HL-60 (cell line): ENCODE results near the gene ADAMTS2.

Source experiments
- DNase-seq, 2 experiments: peaks; one replicate each; pipeline ENCODE4 v3.0.0-alpha.2; 2010 to 2020; ENCODE audit warnings: low read depth in 1 of 2, low spot score in 1 of 2
- H3K27ac ChIP-seq: fragments of 250-450 bp; sonication (Bioruptor Pico); replicated peaks from 2 replicates; pipeline ENCODE4 v1.5.1; 2020; ENCODE audit warnings: mild to moderate bottlenecking, moderate library complexity
- H3K27me3 ChIP-seq: fragments of 250-450 bp; sonication (Bioruptor Pico); 2 replicates; pipeline ENCODE4 v1.5.1; 2021; ENCODE audit warnings: mild to moderate bottlenecking, moderate library complexity; ENCODE audit not compliant: insufficient read depth, poor library complexity, severe bottlenecking
- H3K4me3 ChIP-seq: replicated peaks from 2 replicates; pipeline ENCODE4 v1.5.1; 2011; ENCODE audit warnings: mild to moderate bottlenecking, control low read depth, low read length; ENCODE audit not compliant: insufficient read depth
- CTCF ChIP-seq: IDR thresholded peaks from one replicate; pipeline ENCODE4 v1.5.1; 2011; ENCODE audit warnings: low read length, control low read depth, inconsistent platforms; ENCODE audit not compliant: insufficient read depth
- GABPA ChIP-seq: IDR thresholded peaks from 2 replicates; pipeline ENCODE4 v1.6.1; 2012; ENCODE audit warnings: low read depth
- POLR2AphosphoS5 ChIP-seq: IDR thresholded peaks from 2 replicates; pipeline ENCODE4 v1.6.1; 2012; ENCODE audit warnings: low read depth
- REST ChIP-seq: IDR thresholded peaks from 2 replicates; pipeline ENCODE4 v1.6.1; 2012; ENCODE audit warnings: low read depth; ENCODE audit not compliant: insufficient replicate concordance
- SPI1 ChIP-seq: IDR thresholded peaks from 2 replicates; pipeline ENCODE4 v1.6.1; 2012; ENCODE audit warnings: low read depth, mild to moderate bottlenecking, borderline replicate concordance

Gene ADAMTS2

DNA sequence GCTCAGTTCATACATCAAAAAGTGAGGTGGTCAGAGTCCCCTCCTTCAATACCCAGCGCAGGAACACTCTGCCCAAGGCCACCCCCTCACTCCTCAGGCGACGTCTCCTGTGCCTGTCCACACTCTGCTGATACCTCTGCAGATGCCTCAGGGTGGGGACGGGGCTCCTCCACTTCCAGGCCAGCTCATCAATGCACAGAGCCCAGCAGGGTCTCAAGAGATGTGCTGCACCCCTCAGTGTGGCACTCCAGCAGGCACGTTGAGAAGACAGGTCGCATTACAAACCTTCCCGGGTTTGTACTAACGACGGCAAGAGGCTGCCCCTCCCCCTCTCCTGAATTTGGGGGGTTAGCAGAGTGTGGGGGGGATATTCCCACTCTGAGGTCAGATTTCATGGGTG lies 156.6 kb downstream of the ADAMTS2 start:
- Histone ChIP-seq H3K27me3 (no peaks in the 10 kb centered on the region), H3K4me3 (no peak overlapping the region), H3K27ac (no peak overlapping the region)
- TF ChIP-seq CTCF (no peak), POLR2AphosphoS5 (no peak), GABPA (no peak), REST (no peak), SPI1 (no peak)
- DNase-seq = no peak

GRCh38 chr5:179187681-179188575 lies 157.3 kb downstream of the ADAMTS2 start:
- DNase-seq = no peak

More at GRCh38 chr5:179187681-179188575, 157.3 kb downstream of the ADAMTS2 start:
- Histone ChIP-seq H3K27me3 (no peaks in the 10 kb centered on the region), H3K27ac (no peak overlapping the region), H3K4me3 (no peak overlapping the region)
- TF ChIP-seq REST = no peak
- no peak for TF ChIP-seq CTCF
- TF ChIP-seq GABPA = no peak
- no peak for TF ChIP-seq POLR2AphosphoS5
- TF ChIP-seq SPI1 = no peak
